SKM-1 (cell line): Measurements from ENCODE around the gene CSNK1D.
A peak's percentile ranks its signal among the peaks of the same experiment; 100 is the strongest.

Experiments used
- DNase-seq: peaks from one replicate; lab custom pipeline; 2025; ENCODE audit not compliant: unreplicated experiment; lab: John Stamatoyannopoulos, UW

The CSNK1D gene

GRCh38 chr17:82241183-82241925 is 32.1 kb downstream of the CSNK1D start:
- DNase-seq = peak; percentile 49

- DNase-seq = no peak
Measured at GRCh38 chr17:82240506-82241182, 32.9 kb downstream of the CSNK1D start.

- no peak for DNase-seq
Measured at GRCh38 chr17:82239926-82240505, 33.5 kb downstream of the CSNK1D start.

GRCh38 chr17:82239401-82239925 is 34.0 kb downstream of the CSNK1D start:
- no peak for DNase-seq

GRCh38 chr17:82238472-82239201 is 34.9 kb downstream of the CSNK1D start:
- DNase-seq = no peak

GRCh38 chr17:82237746-82238471 is 35.6 kb downstream of the CSNK1D start:
- no peak for DNase-seq

- DNase-seq = no peak
Measured at GRCh38 chr17:82237083-82237745, 36.3 kb downstream of the CSNK1D start.

GRCh38 chr17:82236142-82236971 is 37.1 kb downstream of the CSNK1D start:
- DNase-seq = no peak

- no peak for DNase-seq
Measured at GRCh38 chr17:82235775-82236141, 37.7 kb downstream of the CSNK1D start.

GRCh38 chr17:82235056-82235774 is 38.3 kb downstream of the CSNK1D start:
- no peak for DNase-seq

GRCh38 chr17:82234211-82235055 is 39.1 kb downstream of the CSNK1D start:
- no peak for DNase-seq

- DNase-seq = no peak
Measured at GRCh38 chr17:82232876-82233785, 40.4 kb downstream of the CSNK1D start.

- no peak for DNase-seq
Measured at GRCh38 chr17:82232322-82232820, 41.1 kb downstream of the CSNK1D start.

GRCh38 chr17:82231562-82232321 is 41.8 kb downstream of the CSNK1D start:
- peak; percentile 92 for DNase-seq

GRCh38 chr17:82231312-82231561 is 42.3 kb downstream of the CSNK1D start:
- DNase-seq = no peak
